ENCODE results near the gene ADGRB2. TPM values are rescaled to one million over a fixed set of nuclear protein-coding genes. Genes with fewer than 3 reads are reported as not detected.

Gene ADGRB2
- total RNA-seq, result 7.4 and 25.0 TPM in 2 replicates

GRCh38 chr1:31764312-31765040 is at the start of gene ADGRB2:
ADGRB2 (minus strand) TSS chr1:31764340; CDS start chr1:31757221, 7,119 bp downstream.

GRCh38 chr1:31703431-31704270 is 60.5 kb downstream of the ADGRB2 start, which contains the start of gene COL16A1:
COL16A1 (minus strand) TSS chr1:31704017; CDS start chr1:31702193, 1,824 bp downstream.

Other genes starting within 250 kb of the ADGRB2 start
- 0.99 and 1.7 TPM in 2 replicates for gene TINAGL1, start 187.8 kb downstream of the ADGRB2 start, total RNA-seq
- not detected in 2 replicates for gene HCRTR1, start 146.7 kb downstream of the ADGRB2 start, total RNA-seq
- 73.9 and 85.7 TPM in 2 replicates for gene PEF1, start 119.5 kb downstream of the ADGRB2 start, total RNA-seq
- 80.1 and 116 TPM in 2 replicates for gene COL16A1, start 60.3 kb downstream of the ADGRB2 start, total RNA-seq
- gene SPOCD1, start 51.7 kb upstream of the ADGRB2 start, total RNA-seq, result 61.5 and 76.4 TPM in 2 replicates
- gene PTP4A2, start 174.0 kb upstream of the ADGRB2 start, total RNA-seq, result 312 and 322 TPM in 2 replicates
- 52.9 and 108 TPM in 2 replicates for gene KHDRBS1, start 249.5 kb upstream of the ADGRB2 start, total RNA-seq